T1000 (cell line): ENCODE data around the gene ZNF254.
"Not testable (repeated sequence)": the region's sequence is repeated elsewhere in the genome, so short reads cannot be mapped to it uniquely, and the experiment has no call there.

ENCODE experiments used
- DNase-seq: peaks from one replicate; lab custom pipeline; 2025; ENCODE audit warnings: mixed read lengths; lab: John Stamatoyannopoulos, UW

The ZNF254 gene

DNA sequence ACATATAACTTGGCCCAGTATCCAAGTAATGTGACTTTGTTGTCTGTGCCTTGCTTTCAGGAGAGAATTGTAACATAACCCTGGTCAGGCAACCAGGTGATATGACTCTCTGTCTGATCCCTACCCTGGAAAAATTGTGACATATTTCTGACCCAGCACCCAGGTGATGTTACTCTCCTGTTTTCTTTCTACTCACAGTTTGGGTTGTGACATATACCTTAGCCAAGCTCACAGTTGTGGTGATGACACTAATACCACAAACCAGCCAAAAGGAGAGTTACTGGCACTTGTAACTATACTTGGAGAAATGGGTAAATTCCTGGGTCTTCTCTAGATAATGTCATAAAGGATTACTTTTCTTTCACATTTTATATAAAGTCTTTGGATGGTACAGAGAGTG, 14.3 kb upstream of the ZNF254 start:
- DNase-seq, result no peak

DNA sequence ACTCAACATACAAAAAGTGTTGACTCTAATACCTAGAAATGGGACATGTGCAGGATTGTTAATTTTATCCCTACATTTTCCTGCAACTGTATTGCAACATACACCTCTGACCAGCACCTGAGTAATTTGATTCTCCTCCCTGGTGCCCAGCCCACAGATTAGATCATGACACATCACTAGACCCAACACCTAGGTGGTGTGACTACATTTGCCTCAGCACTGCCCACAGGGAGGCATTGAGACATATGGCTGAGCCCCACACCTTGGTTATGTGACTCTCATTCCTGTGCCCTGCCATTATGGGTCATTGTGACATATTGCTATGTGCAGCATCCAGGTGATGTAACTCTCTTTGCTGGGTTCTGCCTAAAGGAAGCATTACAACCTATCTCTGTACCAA, 13.2 kb upstream of the ZNF254 start:
- DNase-seq, result no peak

DNA sequence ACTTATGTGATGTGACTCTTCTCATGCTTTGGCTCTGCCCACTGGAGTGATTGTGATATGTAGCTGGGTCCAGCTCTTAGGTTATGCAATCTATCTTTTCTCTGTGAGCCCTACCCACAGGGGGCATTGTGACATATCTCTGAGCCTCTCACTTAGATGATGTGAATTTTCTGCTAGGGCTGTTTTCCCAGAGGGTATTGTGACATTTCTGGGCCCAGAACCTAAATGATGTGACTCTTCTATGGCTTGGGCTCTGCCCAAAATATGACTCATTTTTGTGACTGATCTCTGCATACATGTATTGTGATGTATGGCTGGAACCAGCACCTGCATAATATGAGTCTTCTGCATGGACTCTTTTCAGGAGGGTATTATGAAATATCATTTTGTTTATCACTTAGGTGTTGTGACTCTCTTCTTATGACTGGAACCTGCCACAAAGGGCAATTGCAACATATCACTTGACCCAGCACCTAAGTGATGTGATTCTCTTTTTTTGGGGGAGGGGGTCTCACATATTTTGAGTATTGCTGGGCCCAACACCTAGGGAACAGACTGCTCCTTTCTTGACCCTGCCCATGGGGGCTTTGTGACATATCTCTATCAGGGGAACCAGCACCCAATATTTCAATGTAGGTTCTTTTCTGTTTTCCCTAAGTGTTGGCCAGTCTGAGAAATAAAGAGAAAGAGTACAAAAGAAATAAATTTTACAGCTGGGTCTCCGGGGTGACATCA, 12.1 kb upstream of the ZNF254 start:
- DNase-seq, result no peak

- DNase-seq, result not testable (repeated sequence)
These were observed 11.5 kb upstream of the ZNF254 start for GRCh38 chr19:24075530-24075929.

GRCh38 chr19:24078680-24079079, 8.3 kb upstream of the ZNF254 start:
- DNase-seq, result no peak

GRCh38 chr19:24081056-24081455, 5.9 kb upstream of the ZNF254 start:
- DNase-seq, result no peak

DNA sequence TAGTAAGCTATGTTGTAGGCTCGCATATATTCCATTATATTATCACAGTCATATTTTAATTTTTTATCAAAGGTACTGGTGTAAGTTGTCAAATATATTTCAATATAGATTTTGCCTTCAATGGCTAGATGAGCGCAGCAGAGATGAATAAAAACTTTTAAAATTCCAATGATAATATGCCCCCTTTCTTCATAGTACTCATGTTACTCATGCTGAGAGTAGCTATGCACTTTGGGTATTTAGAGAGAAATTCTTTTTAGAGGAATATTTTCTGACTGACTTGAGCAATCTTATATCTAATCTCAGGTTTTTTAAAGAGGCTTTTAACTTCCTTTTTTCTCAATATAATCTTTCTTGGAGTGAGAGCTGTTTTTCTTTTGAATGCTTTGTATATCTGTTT, 11.4 kb downstream of the ZNF254 start:
- no peak for DNase-seq

DNA sequence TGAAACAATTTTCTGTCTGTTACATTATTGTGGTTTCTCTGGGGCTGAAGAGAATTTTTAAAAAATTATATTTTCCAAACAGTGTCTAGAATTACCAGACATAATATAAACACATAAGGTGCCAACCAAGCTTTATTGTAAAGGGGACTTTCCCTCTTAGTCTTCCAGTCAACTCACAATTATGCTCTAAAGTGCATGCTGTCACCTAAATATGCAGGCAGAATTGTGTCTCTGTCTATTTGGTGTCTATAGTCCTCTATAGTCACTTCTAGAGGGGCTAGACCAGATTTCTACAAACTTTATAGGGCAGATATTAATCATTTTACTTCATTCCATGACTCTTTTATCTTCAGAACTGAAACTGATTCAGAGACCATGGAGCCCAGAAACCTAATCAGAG, 12.8 kb downstream of the ZNF254 start:
- no peak for DNase-seq

- not testable (repeated sequence) for DNase-seq
These were observed 13.6 kb downstream of the ZNF254 start for GRCh38 chr19:24100597-24100996.

DNA sequence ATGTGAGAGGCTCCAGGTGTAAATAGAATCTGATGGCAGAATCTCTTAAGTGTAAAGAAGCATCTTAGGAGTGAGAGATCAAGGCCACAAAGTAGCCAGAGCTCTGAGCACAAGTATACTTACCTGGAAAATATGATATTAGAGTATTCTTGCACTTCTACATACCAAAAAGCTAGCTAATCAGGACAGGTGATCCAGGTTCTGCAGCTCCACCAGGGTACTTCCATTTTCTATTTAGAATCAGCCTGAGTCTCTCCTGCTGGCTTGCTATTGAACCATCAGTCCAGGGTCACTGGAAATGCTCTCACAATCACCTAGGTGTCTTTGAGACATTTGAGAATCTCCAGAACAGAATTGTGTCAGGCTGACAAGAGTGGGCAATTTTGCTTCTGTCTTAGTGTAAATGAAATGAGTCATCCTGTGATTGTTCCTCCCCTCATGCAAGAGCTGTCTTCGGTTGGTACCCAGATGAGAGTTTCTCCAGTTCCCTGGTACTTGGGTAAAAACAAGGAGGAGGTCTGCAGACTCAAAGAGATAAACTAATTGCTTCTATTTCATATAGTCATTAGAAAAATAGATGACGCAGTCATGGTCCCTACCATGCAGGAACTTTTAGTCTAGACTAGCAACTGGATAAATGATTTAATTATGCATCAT, 14.6 kb downstream of the ZNF254 start:
- DNase-seq, result no peak

DNA sequence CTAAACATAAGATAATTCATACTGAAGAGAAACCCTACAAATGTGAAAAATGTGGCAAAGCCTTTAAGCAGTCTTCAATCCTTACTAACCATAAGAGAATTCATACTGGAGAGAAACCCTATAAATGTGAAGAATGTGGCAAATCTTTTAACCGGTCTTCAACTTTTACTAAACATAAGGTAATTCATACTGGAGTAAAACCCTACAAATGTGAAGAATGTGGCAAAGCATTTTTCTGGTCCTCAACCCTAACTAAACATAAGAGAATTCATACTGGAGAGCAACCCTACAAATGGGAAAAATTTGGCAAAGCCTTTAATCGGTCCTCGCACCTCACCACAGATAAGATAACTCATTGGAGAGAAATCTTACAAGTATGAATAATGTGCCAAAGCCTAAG, 40.6 kb downstream of the ZNF254 start:
- no peak for DNase-seq

- no peak for DNase-seq
These were observed 53.1 kb downstream of the ZNF254 start for GRCh38 chr19:24140099-24140498.

GRCh38 chr19:24140591-24140990, 53.6 kb downstream of the ZNF254 start:
- DNase-seq, result no peak

GRCh38 chr19:24141612-24142011, 54.6 kb downstream of the ZNF254 start:
- no peak for DNase-seq

DNA sequence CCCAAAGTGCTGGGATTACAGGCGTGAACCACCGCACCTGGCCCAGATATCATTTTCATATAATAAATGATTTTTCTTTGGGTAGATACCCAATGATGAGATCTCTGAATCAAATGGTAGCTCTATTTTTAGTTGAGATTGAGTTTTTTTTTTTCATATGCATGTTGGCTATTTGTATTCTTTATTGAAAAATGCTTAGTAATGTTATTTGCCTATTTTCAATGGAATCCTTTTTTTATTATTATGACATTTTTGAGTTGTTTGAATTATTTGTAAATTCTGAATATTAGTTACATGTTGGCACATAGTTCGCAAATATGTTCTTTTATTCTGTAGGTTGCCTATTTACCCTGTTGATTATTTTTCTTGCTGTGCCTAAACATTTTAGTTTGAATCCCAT, 55.8 kb downstream of the ZNF254 start:
- DNase-seq, result no peak

DNA sequence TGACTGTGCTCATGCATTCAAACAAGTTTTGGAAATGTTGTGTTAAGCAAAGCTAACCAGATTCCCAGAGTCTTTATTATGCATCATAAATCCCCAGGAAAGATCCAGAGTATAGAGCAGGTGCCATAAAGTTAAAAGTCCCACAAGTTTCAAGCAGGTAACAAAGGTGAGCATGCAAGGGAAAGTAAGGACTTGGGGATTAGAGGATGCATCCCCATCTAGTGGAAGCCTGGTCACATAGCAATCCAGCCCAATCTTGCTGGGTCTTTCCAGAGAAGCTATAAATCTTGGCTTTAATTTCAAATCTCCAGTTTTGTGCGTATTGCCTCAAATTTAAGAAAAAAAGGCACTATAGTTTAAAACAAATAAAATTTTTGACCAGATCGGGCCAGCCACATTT, 72.7 kb downstream of the ZNF254 start:
- no peak for DNase-seq

GRCh38 chr19:24166055-24166454, 79.1 kb downstream of the ZNF254 start:
- DNase-seq, result no peak

DNA sequence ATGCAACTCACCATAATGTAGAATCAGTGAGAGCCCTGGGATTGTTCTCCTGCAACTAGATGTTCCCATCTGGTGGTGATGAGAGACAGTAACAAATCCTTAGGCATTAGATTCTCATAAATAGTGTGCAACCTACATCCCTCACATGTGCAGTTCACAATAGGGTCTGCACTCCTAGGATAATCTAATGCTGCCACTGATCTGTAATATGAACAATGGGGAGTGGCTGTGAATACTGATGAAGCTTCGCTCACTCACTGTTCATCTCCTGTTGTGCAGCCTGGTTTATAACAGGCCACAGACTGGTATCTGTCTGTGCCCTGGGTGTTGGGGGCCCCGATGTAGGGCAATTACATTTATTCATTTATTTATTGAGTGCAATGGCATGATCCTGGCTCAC, 86.9 kb downstream of the ZNF254 start:
- no peak for DNase-seq

GRCh38 chr19:24177686-24178085, 90.7 kb downstream of the ZNF254 start:
- no peak for DNase-seq

DNA sequence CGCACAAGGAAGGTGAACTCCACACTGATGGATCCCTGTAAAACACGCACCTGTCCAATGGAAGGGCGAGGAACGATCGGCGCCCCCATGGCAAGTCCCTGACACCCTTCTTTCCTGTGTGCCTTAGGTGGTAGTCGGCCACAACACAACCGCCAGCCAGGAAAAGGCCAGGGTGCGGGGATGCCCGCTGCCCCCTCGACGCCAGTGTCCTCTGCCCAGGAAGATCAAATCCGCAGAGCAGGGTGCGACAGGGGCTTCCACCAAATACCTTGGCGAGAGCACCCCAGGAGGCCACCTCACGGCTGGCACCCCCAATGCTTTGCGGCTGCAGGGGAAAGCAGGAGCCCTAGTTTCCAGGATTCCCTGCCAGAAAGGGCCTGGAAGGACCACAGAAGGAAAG, 91.2 kb downstream of the ZNF254 start:
- DNase-seq, result no peak
